Vagina (tissue), 2 donors: ENCODE data around the gene GSX2. TPM values are rescaled to one million over a fixed set of nuclear protein-coding genes. Genes with fewer than 3 reads are reported as not detected.
"Not testable (repeated sequence)": the region's sequence is repeated elsewhere in the genome, so short reads cannot be mapped to it uniquely, and the experiment has no call there.

Experiments used
- DNase-seq, 2 donors: peaks; one replicate each; pipeline ENCODE4 v3.0.0-alpha.2; 2017; ENCODE audit errors: extremely low spot score in 2 of 2
- H3K27ac ChIP-seq: fragments of 200-600 bp; sonication (generic); one replicate; pipeline ENCODE4 v1.5.1; 2019
- H3K27me3 ChIP-seq: fragments of 200-600 bp; sonication (generic); one replicate; pipeline ENCODE4 v1.5.1; 2019
- H3K36me3 ChIP-seq, 2 donors: fragments of 200-600 bp; sonication (generic); one replicate each; pipeline ENCODE4 v1.5.1; 2017 to 2019
- H3K4me1 ChIP-seq: fragments of 200-600 bp; sonication (generic); one replicate; pipeline ENCODE4 v1.5.1; 2019
- H3K4me3 ChIP-seq, 2 donors: fragments of 200-600 bp; sonication (generic); 1 replicate in 1 of 2; 2 replicates in 1 of 2; pipeline ENCODE4 v1.5.1; 2016 to 2019
- H3K9me3 ChIP-seq: fragments of 200-600 bp; sonication (generic); one replicate; pipeline ENCODE4 v1.5.1; 2019
- CTCF ChIP-seq, 3 experiments: fragments of 450-650 bp in 2 of 3; fragments of 200-600 bp in 1 of 3; sonication (generic) in 1 of 3; IDR thresholded peaks; one replicate each; pipeline ENCODE4 v1.5.1; 2017 to 2019; ENCODE audit warnings: antibody characterized with exemption in 3 of 3, mild to moderate bottlenecking in 2 of 3, moderate library complexity in 2 of 3
- POLR2A ChIP-seq, 2 donors: fragments of 450-650 bp; IDR thresholded peaks; one replicate each; pipeline ENCODE4 v1.6.1; 2017; ENCODE audit warnings: antibody characterized with exemption in 2 of 2, mild to moderate bottlenecking in 2 of 2, moderate library complexity in 2 of 2
- POLR2AphosphoS5 ChIP-seq, 2 donors: sonication (generic); formaldehyde crosslinking; IDR thresholded peaks; one replicate each; pipeline ENCODE4 v1.9.0; 2017; ENCODE audit warnings: antibody characterized with exemption in 2 of 2, mild to moderate bottlenecking in 2 of 2, low read depth in 1 of 2; ENCODE audit not compliant: insufficient read depth in 1 of 2
- intact Hi-C: fragments of 100-400 bp; cut with DNase I; formaldehyde crosslinking; loops from one replicate; pipeline ENCODE4 v1.15.1; 2023
- total RNA-seq: library from RNA; depleted of rRNA; stranded (reverse); fragments of >200 nt; gene quantifications from one replicate; pipeline ENCODE4 v1.2.3, GENCODE V29; 2016

The GSX2 gene
- total RNA-seq, 1 donor from 2014 or later, result not detected

GRCh38 chr4:54118850-54119589, 19.1 kb downstream of the GSX2 start:
- no peaks in the 10 kb centered on the region for H3K9me3 ChIP-seq
- intact Hi-C loops, result no loop called here
- DNase-seq, result no peak

GRCh38 chr4:54120518-54120917, 20.6 kb downstream of the GSX2 start:
- Histone ChIP-seq H3K27me3 (no peaks in the 10 kb centered on the region), H3K27ac (no peak overlapping the region), H3K9me3 (no peaks in the 10 kb centered on the region), H3K36me3 (no peaks in the 10 kb centered on the region), H3K4me1 (no peaks in the 10 kb centered on the region), H3K4me3 (no peak overlapping the region)
- intact Hi-C loops, result no loop called here
- no peak for DNase-seq
- TF ChIP-seq POLR2A (IDR thresholded peaks at IDR 0.05), result no peak
- TF ChIP-seq CTCF (IDR thresholded peaks at IDR 0.05), result no peak
- TF ChIP-seq POLR2AphosphoS5 (IDR thresholded peaks at IDR 0.05; ENCODE audit: insufficient read depth in 1 of 2, low read depth in 1 of 2), result no peak

More at GRCh38 chr4:54118850-54119589, 19.1 kb downstream of the GSX2 start:
- Histone ChIP-seq H3K36me3 (no peaks in the 10 kb centered on the region), H3K27ac (no peak overlapping the region), H3K4me1 (no peaks in the 10 kb centered on the region), H3K27me3 (no peaks in the 10 kb centered on the region), H3K4me3 (no peak overlapping the region)
- TF ChIP-seq CTCF (IDR thresholded peaks at IDR 0.05), result no peak
- TF ChIP-seq POLR2AphosphoS5 (IDR thresholded peaks at IDR 0.05; ENCODE audit: insufficient read depth in 1 of 2, low read depth in 1 of 2), result no peak
- TF ChIP-seq POLR2A (IDR thresholded peaks at IDR 0.05), result no peak

GRCh38 chr4:54127660-54128059, 27.7 kb downstream of the GSX2 start:
- intact Hi-C loops, result no loop called here
- H3K4me1 ChIP-seq, result no peaks in the 10 kb centered on the region
- TF ChIP-seq CTCF (IDR thresholded peaks at IDR 0.05) (no peak), POLR2AphosphoS5 (IDR thresholded peaks at IDR 0.05; ENCODE audit: insufficient read depth in 1 of 2, low read depth in 1 of 2) (no peak)
- H3K36me3 ChIP-seq, result no peaks in the 10 kb centered on the region
- H3K4me3 ChIP-seq, result no peak overlapping the region
- no peaks in the 10 kb centered on the region for H3K27me3 ChIP-seq
- no peak for DNase-seq
- H3K27ac ChIP-seq, result no peak overlapping the region
- H3K9me3 ChIP-seq, result no peaks in the 10 kb centered on the region

GRCh38 chr4:54128694-54129093, 28.7 kb downstream of the GSX2 start:
- H3K27me3 ChIP-seq, H3K4me1 ChIP-seq, H3K4me3 ChIP-seq, H3K27ac ChIP-seq, H3K9me3 ChIP-seq, DNase-seq, intact Hi-C loops, H3K36me3 ChIP-seq: not testable (repeated sequence)

GRCh38 chr4:54139332-54139731, 39.4 kb downstream of the GSX2 start:
- H3K9me3 ChIP-seq, result no peaks in the 10 kb centered on the region
- no peak overlapping the region for H3K27ac ChIP-seq
- H3K4me1 ChIP-seq, result no peaks in the 10 kb centered on the region
- H3K27me3 ChIP-seq, result no peaks in the 10 kb centered on the region
- H3K36me3 ChIP-seq, result no peaks in the 10 kb centered on the region
- H3K4me3 ChIP-seq, result no peak overlapping the region
- DNase-seq, result no peak
- intact Hi-C loops, result no loop called here
- TF ChIP-seq CTCF (IDR thresholded peaks at IDR 0.05), result no peak
